ENCODE data around the gene GNGT2.

The GNGT2 gene

GRCh38 chr17:49210158-49211029 lies at the start of gene GNGT2, which contains the start of gene ABI3:
TSS of gene GNGT2 (minus strand) at chr17:49210574. CDS start at chr17:49207422, 3,152 bp downstream.
TSS of gene ABI3 (plus strand) at chr17:49210707. CDS start at chr17:49210725, 18 bp downstream.
- DNase-seq = no peak

DNA sequence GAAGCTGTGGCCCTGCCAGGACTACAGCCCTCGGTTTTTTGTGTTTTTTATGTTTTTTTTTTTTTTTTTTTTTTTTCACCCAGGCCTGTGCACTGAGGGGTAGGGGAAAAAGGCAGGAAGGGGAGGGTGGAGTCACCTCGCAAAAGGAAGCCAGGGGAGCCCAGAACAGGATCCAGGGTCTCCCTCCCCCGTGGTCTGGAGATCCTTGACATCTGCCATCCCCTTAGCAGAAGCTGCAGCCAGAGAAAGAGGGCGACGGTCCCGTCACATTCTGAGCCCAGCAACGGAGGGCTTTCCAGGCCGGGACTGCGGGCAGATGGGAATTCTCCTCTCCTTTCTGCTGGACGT lies 49.3 kb upstream of the GNGT2 start:
- no peak for DNase-seq

DNA sequence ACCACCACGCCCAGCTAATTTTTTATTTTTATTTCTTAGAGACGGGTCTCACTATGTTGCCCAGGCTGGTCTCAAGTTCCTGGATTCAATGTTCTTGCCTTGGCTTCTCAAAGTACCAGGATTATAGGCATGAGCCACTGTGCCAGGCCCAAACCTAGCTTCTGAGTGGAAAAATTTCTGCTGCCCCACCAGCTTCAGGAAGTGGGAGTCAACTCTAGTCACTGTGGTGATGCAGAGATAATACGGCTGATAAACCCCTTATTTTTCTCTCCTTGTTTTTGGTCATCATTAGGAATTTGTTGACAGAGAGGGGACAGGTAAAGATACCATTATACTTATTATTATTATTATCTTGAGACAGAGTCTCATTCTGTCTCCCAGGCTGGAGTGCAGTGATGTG lies 48.0 kb upstream of the GNGT2 start:
- DNase-seq = no peak

DNA sequence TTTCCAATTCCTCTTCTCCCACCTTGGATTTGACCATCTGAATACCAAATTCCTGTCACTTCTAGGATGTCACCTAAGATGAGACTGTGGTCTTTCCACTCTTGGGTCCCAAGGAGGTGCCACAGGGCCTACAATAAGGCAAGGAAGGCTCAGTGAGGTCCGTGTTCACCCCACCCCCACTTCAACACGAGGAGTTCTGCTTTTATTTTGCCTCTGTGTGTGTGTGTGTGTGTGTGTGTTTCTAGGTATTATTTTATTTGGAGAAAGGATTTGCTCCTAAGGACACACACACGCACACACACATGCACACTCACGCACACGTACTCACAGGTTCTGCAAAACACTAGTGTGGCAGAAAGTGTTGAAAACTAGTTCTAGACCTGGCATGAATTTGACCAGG lies 44.8 kb upstream of the GNGT2 start:
- no peak for DNase-seq

- DNase-seq = no peak
Measured at GRCh38 chr17:49254066-49254465, 43.7 kb upstream of the GNGT2 start.

DNA sequence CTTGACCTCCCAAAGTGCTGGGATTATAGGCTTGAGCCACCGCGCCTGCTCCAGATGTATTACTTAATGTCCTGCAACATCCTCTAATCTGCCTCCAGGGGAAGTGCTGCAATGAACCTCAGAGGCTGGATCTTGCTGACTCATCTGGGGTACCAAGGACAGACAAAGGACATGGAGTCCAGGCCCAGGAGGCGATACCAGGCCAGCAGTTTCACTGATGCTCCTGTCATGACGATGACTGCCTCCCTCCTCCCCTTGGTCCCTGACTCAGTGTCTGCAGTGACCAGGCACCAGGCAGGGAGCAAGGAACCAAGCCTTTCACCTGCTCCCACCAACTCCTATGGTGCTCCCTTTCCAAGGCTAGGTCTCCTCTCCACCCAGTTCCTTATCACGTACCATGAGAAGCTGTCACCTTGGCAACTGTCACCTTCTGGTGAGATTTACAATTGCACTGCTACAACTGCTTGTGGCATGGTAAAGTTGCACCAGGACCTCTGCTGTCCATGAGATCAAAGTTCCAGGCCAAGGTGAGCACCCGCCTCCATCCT lies 41.8 kb upstream of the GNGT2 start:
- DNase-seq = no peak

DNA sequence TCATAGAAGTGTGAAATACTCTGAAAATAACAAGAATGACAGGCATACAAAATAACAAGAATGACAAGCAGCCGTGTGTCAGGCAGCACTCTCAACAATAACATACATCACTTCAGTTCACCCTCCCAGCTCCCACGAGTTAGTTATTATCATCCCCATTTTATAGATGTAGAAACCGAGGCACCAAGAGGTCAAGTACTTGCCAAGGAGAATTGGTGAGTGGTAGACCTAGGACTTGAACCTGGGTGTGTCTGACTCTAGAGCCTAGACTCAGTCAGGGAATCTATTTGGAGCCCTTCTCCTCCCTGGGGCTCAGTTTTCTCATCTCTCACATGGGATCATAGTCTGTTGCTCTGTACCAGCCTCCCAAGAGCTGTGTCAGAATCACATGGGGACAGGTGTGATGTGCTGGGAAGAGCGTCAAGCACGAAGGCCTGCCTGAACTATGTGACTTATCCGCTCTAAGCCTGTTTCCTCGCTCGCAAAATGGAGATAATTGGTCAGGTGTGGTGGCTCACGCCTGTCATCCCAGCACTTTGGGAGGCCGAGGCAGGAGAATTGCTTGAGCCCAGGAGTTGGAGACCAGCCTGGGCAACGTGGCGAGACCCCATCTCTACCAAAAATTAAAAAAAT lies 39.6 kb upstream of the GNGT2 start:
- DNase-seq = no peak

DNA sequence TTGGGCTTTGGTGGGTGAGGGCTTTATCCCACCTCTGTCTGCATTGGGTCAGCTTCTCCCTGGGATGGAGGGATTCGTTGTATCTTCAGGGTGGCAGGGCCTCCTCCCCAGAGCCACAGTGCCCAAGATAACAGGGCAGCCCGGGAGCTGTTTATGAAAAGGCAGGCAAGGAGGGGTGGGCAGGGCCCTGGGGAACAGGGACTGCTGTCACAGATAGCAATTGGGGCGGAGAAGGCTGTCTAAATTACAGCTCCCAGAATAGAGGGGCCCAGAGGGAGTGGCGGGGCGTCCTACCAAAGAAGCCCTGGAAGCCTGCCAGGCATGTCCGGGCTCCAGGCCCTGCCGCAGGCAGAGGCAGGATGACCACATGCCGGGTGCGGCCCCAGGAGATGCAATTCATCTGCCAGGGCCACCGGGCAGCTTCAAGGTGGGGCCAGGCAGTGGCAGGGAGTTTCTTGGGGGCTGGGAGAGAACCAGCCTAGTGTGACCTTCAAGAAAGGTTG lies 39.0 kb upstream of the GNGT2 start:
- no peak for DNase-seq

- no peak for DNase-seq
Measured at GRCh38 chr17:49247944-49248343, 37.6 kb upstream of the GNGT2 start.

GRCh38 chr17:49244839-49245238 lies 34.5 kb upstream of the GNGT2 start:
- DNase-seq = no peak

DNA sequence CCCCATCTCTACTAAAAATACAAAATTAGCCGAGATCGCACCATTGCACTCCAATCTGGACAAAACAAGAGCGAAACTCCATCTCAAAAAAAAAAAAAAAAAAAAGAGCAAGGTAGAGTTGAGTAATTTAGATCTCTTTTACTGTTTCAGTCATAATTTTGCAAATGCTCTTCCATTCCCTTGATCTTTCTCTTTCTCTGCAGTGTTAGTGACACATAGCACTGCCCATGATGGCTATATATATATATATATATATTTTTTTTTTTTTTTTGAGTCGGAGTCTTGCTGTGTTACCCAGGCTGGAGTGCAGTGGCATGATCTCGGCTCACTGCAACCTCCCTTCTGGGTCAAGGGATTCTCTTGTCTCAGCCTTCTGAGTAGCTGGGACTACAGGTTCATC lies 32.4 kb upstream of the GNGT2 start:
- no peak for DNase-seq

- DNase-seq = no peak
Measured at GRCh38 chr17:49241692-49242397, 31.5 kb upstream of the GNGT2 start.

DNA sequence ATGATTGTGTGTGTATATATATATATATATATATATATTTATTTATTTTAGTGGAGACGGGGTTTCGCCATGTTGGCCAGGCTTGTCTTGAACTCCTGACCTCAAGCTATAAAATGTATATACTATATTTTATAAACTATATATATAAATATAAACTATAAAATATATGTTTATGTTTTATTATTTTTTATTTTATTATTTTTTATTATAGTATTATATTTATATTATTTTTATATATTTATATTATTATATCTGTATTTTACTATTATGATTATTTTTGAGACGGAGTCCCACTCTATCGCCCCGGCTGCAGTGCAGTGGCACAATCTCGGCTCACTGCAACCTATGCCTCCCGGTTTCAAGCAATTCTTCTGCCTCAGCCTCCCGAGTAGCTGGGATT lies 30.7 kb upstream of the GNGT2 start:
- no peak for DNase-seq

DNA sequence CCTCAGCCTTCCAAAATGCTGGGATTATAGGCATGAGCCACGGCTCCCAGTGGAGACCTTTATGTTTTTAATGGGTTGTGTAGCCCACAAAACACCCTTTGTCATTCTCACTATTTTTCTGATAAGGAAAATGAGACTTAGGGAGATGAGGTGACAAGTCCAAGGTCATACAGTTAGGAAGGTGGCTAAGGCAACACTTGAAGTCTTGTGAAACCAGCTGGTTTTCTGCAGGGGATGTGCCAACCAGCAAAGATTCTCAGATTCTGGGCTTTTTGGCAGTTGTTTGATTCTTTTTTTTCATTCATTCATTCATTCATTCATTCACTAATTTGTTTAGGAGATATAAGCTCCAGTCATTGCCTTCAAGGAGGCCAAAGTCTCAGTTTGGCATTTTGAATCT lies 30.2 kb upstream of the GNGT2 start:
- DNase-seq = no peak

GRCh38 chr17:49239963-49240362 lies 29.6 kb upstream of the GNGT2 start:
- DNase-seq = no peak

- no peak for DNase-seq
Measured at GRCh38 chr17:49235896-49236295, 25.5 kb upstream of the GNGT2 start.

DNA sequence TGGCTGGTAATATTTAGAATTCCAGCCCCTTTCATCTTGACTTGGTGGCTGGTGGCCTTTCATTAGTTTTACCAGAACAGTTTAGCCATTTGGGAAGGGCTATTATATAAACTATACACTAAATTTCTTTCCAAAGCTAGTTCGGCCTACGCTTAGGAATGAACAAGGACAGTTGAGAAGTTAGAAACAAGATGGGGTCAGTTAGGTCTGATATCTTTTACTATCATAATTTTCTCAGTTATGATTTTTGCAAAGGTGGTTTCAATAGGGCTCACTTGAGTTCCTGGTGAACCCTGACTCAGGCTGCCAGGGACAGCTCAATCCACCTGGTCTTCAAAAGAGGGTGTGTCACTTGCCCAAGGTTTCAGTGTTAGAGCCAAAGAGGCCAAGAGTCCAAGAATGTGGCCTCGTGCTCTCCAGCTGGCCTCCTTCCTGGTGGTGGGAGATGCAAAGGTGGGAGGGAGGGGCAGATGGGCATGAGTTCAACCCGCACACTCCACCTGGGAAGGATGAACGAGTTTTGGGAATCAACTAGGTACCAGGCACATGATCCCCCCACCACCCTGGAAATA lies 24.2 kb upstream of the GNGT2 start:
- DNase-seq = no peak

- no peak for DNase-seq
Measured at GRCh38 chr17:49231563-49231894, 21.2 kb upstream of the GNGT2 start.

- DNase-seq = peak; percentile 30
Measured at GRCh38 chr17:49230636-49231562, 20.5 kb upstream of the GNGT2 start, which contains the start of gene PHOSPHO1. TSS of gene PHOSPHO1 (minus strand) at chr17:49230787. CDS start at chr17:49226691, 4,096 bp downstream.

- no peak for DNase-seq
Measured at GRCh38 chr17:49229805-49230600, 19.6 kb upstream of the GNGT2 start.

Data from DMS 273 treated with DMSO at 0.1 percent for 48 hours (cell line).